Transverse colon (tissue), 4 donors: Measurements from ENCODE around the gene CORIN.

Experiments
- CTCF ChIP-seq, 5 experiments: fragments of 200-600 bp in 3 of 5; fragments of 450-650 bp in 2 of 5; sonication (generic) in 3 of 5; IDR thresholded peaks; 1 replicate in 2 of 5; 2 replicates in 3 of 5; pipeline ENCODE4 v1.5.1; 2016 to 2017; ENCODE audit warnings: antibody characterized with exemption in 5 of 5, inconsistent platforms in 3 of 5, mild to moderate bottlenecking in 2 of 5, moderate library complexity in 1 of 5
- POLR2A ChIP-seq: fragments of 450-650 bp; IDR thresholded peaks from one replicate; pipeline ENCODE4 v1.6.1; 2016; ENCODE audit warnings: antibody characterized with exemption, mild to moderate bottlenecking, moderate library complexity
- POLR2AphosphoS5 ChIP-seq, 3 donors: sonication (generic); formaldehyde crosslinking; IDR thresholded peaks; one replicate each; pipeline ENCODE4 v1.6.1; 2016; ENCODE audit warnings: antibody characterized with exemption in 3 of 3

- TF ChIP-seq CTCF (IDR thresholded peaks at IDR 0.05) (no peak), POLR2A (no peak), POLR2AphosphoS5 (IDR thresholded peaks at IDR 0.05) (no peak)
Observed at GRCh38 chr4:47550899-47551548, 286.8 kb downstream of the CORIN start.
